Effector memory CD4-positive, alpha-beta T cell (primary cell): ENCODE results near the gene RGS6.
A peak's percentile ranks its signal among the peaks of the same experiment; 100 is the strongest.

Experiments
- DNase-seq, 3 donors: peaks; one replicate each; pipeline ENCODE4 v3.0.0-alpha.2; 2020
- H3K27ac ChIP-seq: 2 replicates; pipeline ENCODE4 v1.7.0; 2013; ENCODE audit warnings: mild to moderate bottlenecking, low read length, moderate library complexity; ENCODE audit not compliant: insufficient read depth, poor library complexity, severe bottlenecking
- H3K27me3 ChIP-seq: replicated peaks from 2 replicates; pipeline ENCODE4 v1.7.0; 2013; ENCODE audit warnings: mild to moderate bottlenecking, low read length; ENCODE audit not compliant: insufficient read depth, control insufficient read depth, poor library complexity, severe bottlenecking
- H3K36me3 ChIP-seq: 2 replicates; pipeline ENCODE4 v1.7.0; 2013; ENCODE audit warnings: mild to moderate bottlenecking, low read length, moderate library complexity; ENCODE audit not compliant: control insufficient read depth, insufficient read depth
- H3K4me1 ChIP-seq: 2 replicates; pipeline ENCODE4 v1.7.0; 2013; ENCODE audit warnings: low read length, mild to moderate bottlenecking; ENCODE audit not compliant: control insufficient read depth, insufficient read depth, poor library complexity, severe bottlenecking
- H3K4me3 ChIP-seq: 2 replicates; pipeline ENCODE4 v1.7.0; 2013; ENCODE audit warnings: low read length, low read depth, mild to moderate bottlenecking; ENCODE audit not compliant: insufficient read depth, poor library complexity, severe bottlenecking
- H3K9me3 ChIP-seq: 2 replicates; pipeline ENCODE4 v1.7.0; 2013; ENCODE audit warnings: mild to moderate bottlenecking, low read length, moderate library complexity; ENCODE audit not compliant: control insufficient read depth

Gene RGS6

DNA sequence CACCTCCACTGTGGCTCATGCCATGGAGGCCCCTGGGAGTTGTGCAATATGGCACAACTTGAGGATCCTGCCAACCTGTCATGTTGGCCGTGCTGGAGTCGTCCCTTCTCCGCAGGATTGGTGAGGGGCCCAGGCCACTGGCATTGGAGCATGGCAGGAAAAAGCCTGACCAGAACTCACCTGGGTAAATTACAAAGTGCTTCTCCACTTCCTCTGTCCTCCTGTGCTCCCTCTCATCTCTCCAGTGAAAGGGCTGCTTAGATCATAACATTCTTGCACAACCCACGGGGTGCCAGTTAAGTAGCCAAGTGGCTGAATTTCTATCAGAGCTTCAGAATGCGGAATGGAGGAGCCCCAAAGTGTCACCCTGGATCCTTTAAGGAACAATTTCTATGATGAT, 580.7 kb downstream of the RGS6 start:
- Histone ChIP-seq H3K36me3 (no peaks in the 10 kb centered on the region), H3K27ac (no peak overlapping the region), H3K4me1 (peaks cover 15% of the 10 kb centered on the region), H3K9me3 (no peaks in the 10 kb centered on the region), H3K27me3 (no peaks in the 10 kb centered on the region), H3K4me3 (no peak overlapping the region)
- DNase-seq: no peak

DNA sequence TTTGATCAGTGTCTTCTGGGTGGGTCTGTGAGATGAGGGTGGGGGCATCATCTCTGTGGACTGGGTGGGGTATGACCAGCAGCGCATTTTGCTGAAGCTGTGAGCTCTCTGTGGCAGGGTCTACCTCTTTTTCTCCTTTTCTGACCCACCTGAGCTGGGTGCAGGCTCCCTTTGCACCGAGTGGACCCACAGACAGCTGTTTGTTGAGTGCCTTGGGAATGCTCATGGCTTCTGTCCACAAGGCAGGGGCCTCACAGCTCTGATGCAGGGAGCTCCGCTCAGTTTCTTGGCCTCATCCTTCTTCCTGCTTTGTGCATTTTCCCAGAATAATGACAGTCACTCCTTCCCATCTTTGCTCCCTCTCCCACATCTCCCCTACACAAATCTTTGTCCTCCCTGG, 581.1 kb downstream of the RGS6 start:
- no peak overlapping the region for H3K27ac ChIP-seq
- H3K36me3 ChIP-seq: no peaks in the 10 kb centered on the region
- no peak overlapping the region for H3K4me3 ChIP-seq
- peaks cover 19% of the 10 kb centered on the region for H3K4me1 ChIP-seq
- no peaks in the 10 kb centered on the region for H3K9me3 ChIP-seq
- no peak for DNase-seq
- H3K27me3 ChIP-seq: no peaks in the 10 kb centered on the region

DNA sequence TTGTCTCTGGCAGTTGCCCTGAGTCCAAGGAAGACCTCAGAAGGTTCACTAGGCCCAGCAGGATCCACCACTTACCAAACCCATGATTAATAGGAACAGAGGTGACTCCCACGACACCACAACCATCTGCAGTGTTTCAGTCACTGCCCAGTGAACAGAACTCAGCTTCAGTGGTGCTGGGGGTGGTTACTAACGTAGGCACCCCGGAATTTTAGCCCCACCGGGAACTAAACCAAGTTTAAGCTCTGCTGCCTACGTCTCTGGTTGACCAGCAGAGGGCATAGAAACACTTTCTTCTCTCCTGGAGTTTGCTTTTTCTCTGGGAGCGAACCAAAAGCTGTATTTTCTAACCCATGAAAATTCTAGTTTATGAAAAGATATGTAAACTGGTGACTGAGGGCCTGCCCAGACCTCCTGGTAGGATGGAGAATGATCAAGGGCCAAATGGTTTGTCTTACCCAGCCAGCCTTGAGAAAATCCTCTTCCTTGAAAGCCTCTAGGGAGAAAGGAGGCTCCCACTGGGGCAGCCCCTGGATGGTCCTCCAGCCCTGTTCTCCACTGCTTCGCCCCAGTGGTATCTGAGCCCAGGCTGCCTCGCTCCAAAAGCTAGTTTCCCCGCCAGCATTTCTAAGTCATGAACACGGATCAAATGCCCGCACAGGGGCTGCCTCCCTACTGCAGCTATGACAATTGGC, 581.9 kb downstream of the RGS6 start:
- H3K27me3 ChIP-seq: no peaks in the 10 kb centered on the region
- no peak for DNase-seq
- no peak overlapping the region for H3K27ac ChIP-seq
- H3K4me3 ChIP-seq: no peak overlapping the region
- H3K4me1 ChIP-seq: peaks cover 27% of the 10 kb centered on the region
- H3K36me3 ChIP-seq: no peaks in the 10 kb centered on the region
- no peaks in the 10 kb centered on the region for H3K9me3 ChIP-seq

DNA sequence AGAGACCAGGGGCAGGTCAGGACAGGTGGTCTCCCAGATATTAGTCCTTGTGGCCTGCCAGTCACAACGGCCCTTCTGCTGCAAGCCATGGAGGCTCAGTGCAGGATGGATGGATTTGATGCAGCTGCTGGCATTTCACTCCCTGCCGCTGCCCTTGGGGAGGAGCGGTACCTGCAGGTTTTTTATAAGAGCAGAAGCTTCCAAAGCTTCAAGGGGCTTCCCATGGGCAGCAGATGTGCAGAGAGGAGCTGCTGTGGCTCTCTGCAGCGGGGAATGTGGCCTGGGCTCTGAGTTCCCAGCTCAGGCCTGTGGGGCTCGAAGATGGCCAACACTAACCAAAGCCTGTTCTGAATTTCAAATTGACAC, 582.4 kb downstream of the RGS6 start:
- H3K9me3 ChIP-seq: no peaks in the 10 kb centered on the region
- H3K4me3 ChIP-seq: no peak overlapping the region
- H3K27me3 ChIP-seq: no peaks in the 10 kb centered on the region
- H3K27ac ChIP-seq: no peak overlapping the region
- peaks cover 32% of the 10 kb centered on the region for H3K4me1 ChIP-seq
- no peaks in the 10 kb centered on the region for H3K36me3 ChIP-seq
- DNase-seq: no peak

DNA sequence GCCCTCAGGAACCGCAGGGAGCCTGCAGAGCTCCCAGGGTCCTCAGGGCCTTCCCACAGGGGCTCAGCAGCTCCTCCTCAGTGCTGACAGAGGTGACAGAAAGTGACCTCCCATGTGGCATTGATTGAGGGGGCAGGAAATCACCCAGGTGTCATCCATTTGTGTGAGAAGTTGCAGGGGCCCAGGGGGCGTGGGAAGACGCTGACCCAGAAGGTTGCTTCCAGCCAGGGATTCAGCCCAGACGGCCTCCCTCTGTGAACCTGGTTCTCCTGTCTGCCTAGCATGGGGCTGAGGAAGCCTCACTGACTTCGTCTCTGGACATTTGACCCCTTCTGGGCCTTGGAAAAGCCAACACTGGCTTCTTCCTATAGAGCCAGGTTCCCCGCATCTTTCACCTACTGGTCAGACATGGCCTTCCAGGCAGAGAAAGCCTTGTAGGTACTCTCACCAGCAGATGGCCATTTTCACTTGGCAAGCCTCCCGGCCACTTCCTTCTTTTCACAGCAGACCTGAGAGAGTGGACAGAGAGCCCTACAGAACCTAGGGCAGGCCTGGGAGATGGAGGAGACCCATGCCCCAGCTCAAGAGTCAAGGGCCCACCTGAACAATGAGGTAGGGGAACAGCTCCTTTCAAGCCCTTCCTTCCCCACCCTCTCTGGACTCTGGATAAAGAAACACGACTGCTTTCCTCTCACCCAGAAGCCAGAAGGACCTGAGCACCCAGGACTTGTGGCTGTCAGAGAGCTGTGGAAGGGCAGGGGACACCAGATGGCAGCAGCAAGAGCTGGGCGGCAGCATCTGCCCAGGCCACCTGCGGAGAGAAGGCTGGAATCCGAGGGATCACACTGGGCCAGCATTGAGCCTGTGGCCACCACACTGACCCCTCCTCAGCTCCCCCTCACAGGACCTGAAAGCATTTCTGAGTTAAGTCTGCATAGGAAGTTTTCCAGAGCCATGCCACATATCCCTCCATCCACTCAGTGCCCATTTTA, 583.8 kb downstream of the RGS6 start:
- Histone ChIP-seq H3K4me1 (peaks cover 33% of the 10 kb centered on the region), H3K27ac (no peak overlapping the region), H3K9me3 (no peaks in the 10 kb centered on the region), H3K27me3 (no peaks in the 10 kb centered on the region), H3K36me3 (no peaks in the 10 kb centered on the region), H3K4me3 (no peak overlapping the region)
- DNase-seq: no peak

DNA sequence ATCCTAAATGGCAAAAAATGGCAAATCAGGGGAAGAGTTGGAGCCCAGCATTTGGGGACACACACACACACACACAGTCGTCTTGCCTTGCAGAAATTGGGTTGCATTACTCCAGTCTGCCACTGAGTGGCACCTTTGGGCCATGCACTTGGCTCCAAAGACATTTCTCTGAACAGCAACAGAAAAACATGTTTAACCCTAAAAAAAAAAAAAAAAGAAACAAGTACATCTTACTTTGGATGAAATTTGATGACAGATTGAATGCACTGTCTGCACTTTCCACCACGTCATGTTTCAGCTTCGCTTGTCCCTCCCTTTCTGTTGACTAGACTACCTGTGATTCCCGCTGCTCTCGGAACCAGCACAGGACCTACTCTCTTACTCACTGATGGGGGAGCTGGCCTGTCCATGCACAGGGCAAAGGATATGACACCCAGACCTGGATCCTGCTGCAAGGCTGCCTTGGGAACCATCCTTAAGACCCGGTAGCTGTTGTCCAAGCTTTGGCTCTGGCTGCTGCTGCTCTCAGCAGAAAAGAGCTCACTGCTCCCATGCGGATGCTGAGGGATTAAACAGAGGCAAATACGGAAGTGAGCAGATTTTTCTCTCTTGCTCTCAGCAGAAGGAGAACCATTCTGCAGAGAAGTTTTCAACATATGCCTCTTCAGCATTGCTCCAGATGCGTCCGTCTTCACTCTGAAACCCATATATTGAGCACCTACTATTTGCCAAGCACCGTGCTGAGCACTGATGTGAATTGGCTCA, 584.9 kb downstream of the RGS6 start:
- H3K4me3 ChIP-seq: no peak overlapping the region
- no peak overlapping the region for H3K27ac ChIP-seq
- peaks cover 33% of the 10 kb centered on the region for H3K4me1 ChIP-seq
- no peaks in the 10 kb centered on the region for H3K9me3 ChIP-seq
- H3K27me3 ChIP-seq: no peaks in the 10 kb centered on the region
- DNase-seq: peak; percentile 46 to 57 (median 48)
- no peaks in the 10 kb centered on the region for H3K36me3 ChIP-seq

DNA sequence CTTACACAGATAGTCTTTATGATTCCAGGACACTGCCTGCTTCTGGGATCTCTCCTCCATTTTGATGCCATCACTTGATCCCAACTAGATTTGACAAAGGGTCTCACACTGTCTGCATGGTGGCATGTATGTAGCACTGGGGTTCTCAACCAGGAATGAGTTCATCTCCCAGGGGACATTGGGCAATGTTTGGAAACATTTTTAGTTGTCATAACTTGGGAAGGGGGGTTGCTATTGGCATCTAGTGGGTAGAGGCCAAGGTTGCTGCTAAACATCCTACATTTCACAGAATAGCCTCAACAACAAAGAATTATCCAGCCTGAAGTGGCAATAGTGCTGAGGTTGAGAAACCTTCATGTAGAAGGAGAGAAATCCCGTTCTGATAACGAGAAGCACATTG, 585.5 kb downstream of the RGS6 start:
- Histone ChIP-seq H3K36me3 (no peaks in the 10 kb centered on the region), H3K4me3 (no peak overlapping the region), H3K4me1 (peaks cover 33% of the 10 kb centered on the region), H3K9me3 (no peaks in the 10 kb centered on the region), H3K27ac (no peak overlapping the region), H3K27me3 (no peaks in the 10 kb centered on the region)
- no peak for DNase-seq

DNA sequence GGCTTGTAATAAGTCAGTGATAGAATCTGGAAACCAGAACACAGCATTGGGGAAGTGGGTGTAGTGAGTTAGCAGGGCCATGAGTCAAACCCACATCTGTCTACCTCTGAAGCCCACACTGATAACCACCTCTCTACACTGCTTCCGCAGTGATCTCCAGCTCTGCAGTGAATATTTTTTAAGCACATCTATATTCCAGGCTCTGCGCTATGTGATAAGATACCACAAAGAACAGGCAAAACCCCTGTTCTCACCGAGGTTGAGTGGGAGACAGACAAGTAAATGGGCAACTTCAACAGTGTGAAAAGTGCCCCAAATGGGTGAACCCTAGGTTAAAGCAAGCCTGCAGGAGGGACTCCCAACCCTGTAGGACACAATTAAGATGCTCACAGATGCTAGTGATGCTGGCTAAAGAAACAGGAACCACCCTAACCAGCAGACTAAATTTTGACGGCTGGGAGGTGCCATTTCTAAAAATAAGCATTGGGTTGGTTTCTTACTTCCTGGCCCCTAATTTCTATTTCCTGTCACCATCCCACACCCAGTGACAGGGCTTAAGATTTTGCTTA, 586.7 kb downstream of the RGS6 start:
- no peak overlapping the region for H3K27ac ChIP-seq
- no peaks in the 10 kb centered on the region for H3K9me3 ChIP-seq
- peak in 1 of 3 donors; percentile 3 for DNase-seq
- no peaks in the 10 kb centered on the region for H3K27me3 ChIP-seq
- H3K4me1 ChIP-seq: peaks cover 34% of the 10 kb centered on the region
- no peaks in the 10 kb centered on the region for H3K36me3 ChIP-seq
- peak overlapping the region; percentile 21 for H3K4me3 ChIP-seq

DNA sequence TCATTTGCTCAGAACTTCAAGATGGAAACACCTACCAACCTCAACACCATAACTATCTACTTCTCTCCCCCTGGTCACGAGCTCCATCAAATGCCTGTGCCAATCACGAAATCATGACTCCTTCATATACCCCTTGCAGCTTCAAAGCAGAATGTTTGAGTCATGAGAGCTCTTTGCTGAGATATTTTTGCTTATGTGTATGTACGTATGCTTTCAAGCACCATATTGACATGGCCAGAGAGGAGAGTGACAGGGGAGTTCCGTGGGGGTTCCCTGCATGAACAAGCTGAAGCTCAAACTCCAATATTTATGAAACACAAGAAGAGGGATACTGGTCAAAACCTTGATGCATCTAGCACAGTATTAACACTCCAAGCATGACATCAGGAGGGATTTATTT, 587.3 kb downstream of the RGS6 start:
- Histone ChIP-seq H3K36me3 (no peaks in the 10 kb centered on the region), H3K4me3 (no peak overlapping the region), H3K27ac (no peak overlapping the region), H3K4me1 (peaks cover 40% of the 10 kb centered on the region), H3K9me3 (no peaks in the 10 kb centered on the region), H3K27me3 (no peaks in the 10 kb centered on the region)
- DNase-seq: no peak
